Cardiac fibroblast (primary cell): Measurements from ENCODE around the gene SETX.

Source experiments
- DNase-seq, 2 donors: peaks; one replicate each; pipeline versions ENCODE4 v3.0.0 to v3.0.0-alpha.2; 2010; ENCODE audit warnings: low read depth in 2 of 2
- H3K4me3 ChIP-seq, 2 donors: replicated peaks in 1 of 2; 1 replicate in 1 of 2; 2 replicates in 1 of 2; pipeline ENCODE4 v1.5.1; 2011; ENCODE audit warnings: low read depth in 2 of 2, low read length in 2 of 2, mild to moderate bottlenecking in 2 of 2, moderate library complexity in 1 of 2
- TF ChIP-seq, protein P1 (sequence below): IDR thresholded peaks from one replicate; pipeline ENCODE4 v1.5.1; 2011; ENCODE audit warnings: low read depth, mild to moderate bottlenecking, low read length, inconsistent platforms

SETX gene

DNA sequence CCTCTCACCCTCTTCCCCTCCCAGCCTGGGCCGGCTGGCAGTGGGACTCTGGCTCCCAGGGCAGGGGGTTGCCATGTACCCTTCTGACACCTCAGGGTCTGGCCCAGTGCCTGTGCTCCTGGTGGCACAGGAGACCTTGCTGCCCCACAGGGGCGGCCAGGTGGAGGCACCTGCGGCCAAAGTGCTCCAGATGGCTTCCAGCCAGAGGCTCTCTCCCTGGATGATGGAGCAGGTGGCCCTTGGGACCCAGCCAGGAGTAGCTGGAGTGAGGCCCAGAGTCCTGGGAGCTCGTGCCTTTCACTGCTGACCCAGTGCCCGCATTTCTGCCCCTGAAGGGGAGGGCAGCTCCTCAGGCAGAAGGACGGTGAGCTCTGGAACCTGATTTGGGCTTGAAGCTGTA lies 105.7 kb downstream of the SETX start:
- DNase-seq = no peak
- TF ChIP-seq, protein P1, sequence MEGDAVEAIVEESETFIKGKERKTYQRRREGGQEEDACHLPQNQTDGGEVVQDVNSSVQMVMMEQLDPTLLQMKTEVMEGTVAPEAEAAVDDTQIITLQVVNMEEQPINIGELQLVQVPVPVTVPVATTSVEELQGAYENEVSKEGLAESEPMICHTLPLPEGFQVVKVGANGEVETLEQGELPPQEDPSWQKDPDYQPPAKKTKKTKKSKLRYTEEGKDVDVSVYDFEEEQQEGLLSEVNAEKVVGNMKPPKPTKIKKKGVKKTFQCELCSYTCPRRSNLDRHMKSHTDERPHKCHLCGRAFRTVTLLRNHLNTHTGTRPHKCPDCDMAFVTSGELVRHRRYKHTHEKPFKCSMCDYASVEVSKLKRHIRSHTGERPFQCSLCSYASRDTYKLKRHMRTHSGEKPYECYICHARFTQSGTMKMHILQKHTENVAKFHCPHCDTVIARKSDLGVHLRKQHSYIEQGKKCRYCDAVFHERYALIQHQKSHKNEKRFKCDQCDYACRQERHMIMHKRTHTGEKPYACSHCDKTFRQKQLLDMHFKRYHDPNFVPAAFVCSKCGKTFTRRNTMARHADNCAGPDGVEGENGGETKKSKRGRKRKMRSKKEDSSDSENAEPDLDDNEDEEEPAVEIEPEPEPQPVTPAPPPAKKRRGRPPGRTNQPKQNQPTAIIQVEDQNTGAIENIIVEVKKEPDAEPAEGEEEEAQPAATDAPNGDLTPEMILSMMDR = no peak

DNA sequence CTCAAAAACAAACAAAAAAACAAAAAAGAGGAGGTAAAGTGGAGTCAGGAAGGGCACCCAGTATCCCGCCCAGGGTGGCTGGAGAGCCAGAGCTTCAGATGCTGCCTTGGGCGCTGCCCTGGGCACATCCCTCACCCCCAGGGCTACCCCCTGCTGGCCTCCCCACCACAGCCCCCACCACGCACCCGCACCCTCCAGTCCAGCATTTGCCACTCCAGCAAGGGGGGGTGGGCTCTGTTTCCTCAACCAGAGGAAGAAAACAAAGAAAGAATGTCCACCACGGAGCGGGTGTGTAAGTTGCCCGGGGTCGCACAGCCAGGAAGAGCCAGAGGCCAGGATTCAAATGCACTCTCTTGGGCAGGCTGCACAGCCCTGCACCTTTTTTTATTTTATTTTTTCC lies 106.8 kb downstream of the SETX start:
- no peak overlapping the region for H3K4me3 ChIP-seq
- TF ChIP-seq, protein P1 = no peak
- no peak for DNase-seq

More for the DNA sequence above, 105.7 kb downstream of the SETX start:
- no peak overlapping the region for H3K4me3 ChIP-seq

DNA sequence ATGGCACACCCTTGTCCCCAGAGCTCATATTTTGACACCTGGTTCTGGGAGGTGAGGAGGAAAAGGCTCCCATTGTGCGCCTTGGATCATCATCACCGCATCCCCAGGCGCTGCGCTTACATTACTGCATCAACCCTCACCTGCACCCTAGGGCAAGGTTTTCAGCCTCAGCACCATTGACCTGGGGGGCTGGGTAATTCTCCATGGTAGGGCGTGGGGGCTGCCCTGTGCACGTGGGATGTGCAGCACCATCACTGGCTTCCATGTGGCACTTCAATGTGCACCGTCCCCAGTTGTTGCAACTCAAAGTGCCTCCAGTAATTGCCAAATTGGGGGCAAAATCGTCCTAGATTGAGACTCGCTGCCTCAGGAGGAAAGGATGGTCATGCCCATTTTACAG lies 109.3 kb downstream of the SETX start:
- H3K4me3 ChIP-seq = no peak overlapping the region
- TF ChIP-seq, protein P1 = no peak
- DNase-seq = no peak

DNA sequence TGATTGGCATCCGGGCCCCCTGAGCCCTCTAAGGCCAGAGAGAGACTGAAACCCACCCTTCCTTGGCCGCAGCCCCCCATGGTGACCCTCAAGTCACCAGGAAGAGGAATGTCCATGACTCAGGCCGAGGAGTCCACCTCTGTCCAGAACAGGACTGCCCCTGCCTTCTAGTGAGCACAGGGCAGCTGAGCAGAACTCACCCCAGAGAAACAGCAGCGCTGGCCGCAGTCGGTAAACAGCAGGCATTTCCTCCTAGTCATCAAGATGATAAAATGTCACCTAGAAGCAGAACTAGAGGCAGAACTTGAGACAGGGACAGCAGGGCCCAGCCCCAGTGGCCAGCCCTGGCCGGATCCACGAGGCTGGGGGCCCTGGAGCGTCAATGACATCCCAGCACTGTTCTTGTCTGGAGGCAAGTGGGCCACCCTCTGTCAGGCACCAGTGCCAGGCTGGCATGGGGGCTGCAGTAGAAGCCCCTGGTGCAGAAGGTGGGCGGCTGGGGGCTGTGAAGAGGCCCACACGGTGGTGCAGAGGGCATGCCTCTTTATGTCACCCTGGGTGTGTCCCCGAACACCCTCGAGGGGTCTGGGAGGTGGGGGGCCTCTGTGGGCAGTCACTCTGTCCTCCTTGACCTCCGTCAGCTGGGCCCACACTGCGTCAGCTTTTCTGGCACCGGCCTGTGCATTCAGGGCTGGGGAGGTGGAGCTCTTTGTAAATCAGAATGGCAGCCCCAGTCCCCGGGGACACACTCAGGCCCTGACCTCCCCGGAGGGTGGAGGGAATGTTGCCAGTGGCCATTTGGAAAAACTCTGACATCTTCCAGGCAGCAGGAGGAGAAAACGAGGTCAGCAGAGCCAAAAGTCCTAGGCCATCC lies 110.0 kb downstream of the SETX start:
- no peak overlapping the region for H3K4me3 ChIP-seq
- peak; percentile 37 to 71 for DNase-seq
- TF ChIP-seq, protein P1 = no peak

DNA sequence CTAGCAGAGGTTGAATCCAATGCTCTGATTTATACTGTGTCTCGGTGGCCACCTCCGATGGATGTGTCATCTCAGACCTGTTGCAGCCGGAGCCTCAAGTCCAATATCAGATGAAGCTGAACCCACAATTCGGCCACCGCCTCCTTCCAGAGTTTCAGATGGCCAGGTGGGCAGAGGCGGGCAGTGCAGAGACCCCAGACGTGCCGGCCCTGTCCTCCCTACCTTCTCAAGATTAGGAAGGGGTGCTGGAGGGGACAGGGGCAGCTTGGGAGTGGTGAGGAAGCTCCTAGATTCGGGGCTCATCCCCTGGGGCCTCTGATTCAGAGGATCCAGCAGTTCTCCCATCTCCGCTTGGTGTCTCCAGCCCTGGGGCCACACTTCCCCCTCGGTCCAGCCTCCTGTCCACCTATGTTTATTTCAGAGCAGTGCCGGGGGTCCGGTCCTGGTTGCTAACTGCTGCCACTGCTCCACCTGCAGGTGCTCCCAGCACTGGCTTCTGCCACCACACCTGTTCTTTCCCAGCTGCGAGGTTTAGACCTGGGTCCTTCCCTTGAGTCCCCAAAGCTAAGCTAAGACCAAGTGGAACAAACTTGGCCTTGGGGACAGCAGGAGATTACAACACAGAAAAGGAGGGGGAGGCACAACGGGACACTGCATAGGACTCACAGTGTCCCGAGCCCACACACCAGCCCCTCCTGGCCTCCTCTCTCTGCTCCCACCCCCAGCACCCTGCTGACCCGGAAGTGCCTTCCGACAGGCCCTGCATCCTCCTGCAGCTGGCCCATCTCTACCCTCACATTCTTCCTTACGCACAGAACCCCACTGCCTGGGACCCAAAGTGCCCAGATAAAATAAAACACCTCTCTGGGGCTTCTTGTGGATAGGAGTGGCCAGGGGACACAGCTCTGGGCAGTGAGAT lies 111.4 kb downstream of the SETX start:
- TF ChIP-seq, protein P1 = no peak
- no peak for DNase-seq
- no peak overlapping the region for H3K4me3 ChIP-seq

DNA sequence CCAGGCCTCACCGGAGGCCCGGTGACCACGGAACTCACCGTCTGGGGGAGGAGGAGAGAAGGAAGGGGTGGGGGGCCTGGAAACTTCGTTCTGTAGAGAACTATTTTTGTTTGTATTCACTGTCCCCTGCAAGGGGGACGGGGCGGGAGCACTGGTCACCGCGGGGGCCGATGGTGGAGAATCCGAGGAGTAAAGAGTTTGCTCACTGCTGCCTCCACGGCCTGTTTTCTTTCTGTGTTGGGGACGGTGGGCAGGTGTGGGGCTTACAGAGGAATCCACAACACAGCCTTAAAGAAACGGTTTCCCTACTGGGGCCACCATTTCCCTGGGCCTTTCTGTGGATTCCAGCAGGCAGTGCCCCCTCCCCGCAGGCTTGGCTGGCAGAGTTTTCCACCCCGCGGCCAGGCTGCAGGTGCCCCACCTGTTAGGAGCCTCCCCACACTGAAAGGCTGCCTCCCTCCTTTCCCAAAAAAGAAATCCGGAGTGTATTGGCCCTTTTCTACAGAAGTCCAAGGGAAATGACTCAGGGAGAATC lies 112.1 kb downstream of the SETX start:
- TF ChIP-seq, protein P1 = no peak
- H3K4me3 ChIP-seq = peak overlapping the region; percentile 57 to 58
- DNase-seq = no peak
